IPS DF 6.9 (cell line): Measurements from ENCODE around the gene YIPF2.
"Not testable (repeated sequence)": the region's sequence is repeated elsewhere in the genome, so short reads cannot be mapped to it uniquely, and the experiment has no call there.

ENCODE experiments used
- DNase-seq: peaks from one replicate; pipeline ENCODE4 v3.0.0-alpha.2; 2013; ENCODE audit warnings: low read depth, low spot score
- H3K27ac ChIP-seq: one replicate; pipeline ENCODE4 v1.5.1; 2013; ENCODE audit warnings: low read length, control low read depth
- H3K27me3 ChIP-seq: 2 replicates; pipeline ENCODE4 v1.6.1; 2013; ENCODE audit warnings: mild to moderate bottlenecking, low read length; ENCODE audit not compliant: control insufficient read depth, insufficient read depth
- H3K36me3 ChIP-seq: 2 replicates; pipeline ENCODE4 v1.6.1; 2013; ENCODE audit warnings: low read length; ENCODE audit not compliant: control insufficient read depth, insufficient read depth
- H3K4me1 ChIP-seq: 2 replicates; pipeline ENCODE4 v1.6.1; 2013; ENCODE audit warnings: low read length; ENCODE audit not compliant: control insufficient read depth, insufficient read depth
- H3K4me3 ChIP-seq: 2 replicates; pipeline ENCODE4 v1.5.1; 2013; ENCODE audit warnings: mild to moderate bottlenecking, low read length
- H3K9me3 ChIP-seq: 2 replicates; pipeline ENCODE4 v1.6.1; 2013; ENCODE audit warnings: low read length, inconsistent platforms; ENCODE audit not compliant: control insufficient read depth, insufficient read depth
- WGBS: extraction: QIAGEN DNeasy Blood & Tissue Kit; methylation state at CpG from one replicate; pipeline ENCODE4 v1.1.7; 2013; ENCODE audit warnings: mixed read lengths, missing lambda C conversion rate; ENCODE audit not compliant: insufficient read length, insufficient coverage; 5-methylcytosine and 5-hydroxymethylcytosine counted together

The YIPF2 gene

DNA sequence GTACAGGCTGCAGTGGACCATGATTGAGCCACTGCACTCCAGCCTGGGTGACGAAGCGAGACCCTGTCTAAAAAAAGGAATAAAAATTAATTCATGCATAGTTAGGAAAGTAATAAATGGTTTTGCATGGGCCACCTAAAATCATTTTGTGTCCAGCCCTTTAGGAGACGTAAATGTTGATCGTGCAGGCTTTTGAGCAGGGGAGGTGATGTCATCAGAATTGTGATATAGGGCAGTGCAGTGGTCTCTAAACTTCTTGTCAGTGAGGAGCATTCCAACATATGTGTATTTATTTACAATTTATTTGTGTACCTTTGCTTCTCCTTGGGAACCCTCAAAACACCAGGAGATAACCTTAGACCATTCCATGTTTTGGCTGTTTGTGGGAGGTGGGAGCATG is 35.4 kb upstream of the YIPF2 start:
- Histone ChIP-seq H3K27me3 (no peaks in the 10 kb centered on the region), H3K27ac (no peak overlapping the region), H3K36me3 (no peaks in the 10 kb centered on the region), H3K4me1 (peaks cover 7% of the 10 kb centered on the region), H3K9me3 (no peaks in the 10 kb centered on the region), H3K4me3 (no peak overlapping the region)
- no peak for DNase-seq
- no CpG with 5 or more reads among the region's 4 CpGs for WGBS

DNA sequence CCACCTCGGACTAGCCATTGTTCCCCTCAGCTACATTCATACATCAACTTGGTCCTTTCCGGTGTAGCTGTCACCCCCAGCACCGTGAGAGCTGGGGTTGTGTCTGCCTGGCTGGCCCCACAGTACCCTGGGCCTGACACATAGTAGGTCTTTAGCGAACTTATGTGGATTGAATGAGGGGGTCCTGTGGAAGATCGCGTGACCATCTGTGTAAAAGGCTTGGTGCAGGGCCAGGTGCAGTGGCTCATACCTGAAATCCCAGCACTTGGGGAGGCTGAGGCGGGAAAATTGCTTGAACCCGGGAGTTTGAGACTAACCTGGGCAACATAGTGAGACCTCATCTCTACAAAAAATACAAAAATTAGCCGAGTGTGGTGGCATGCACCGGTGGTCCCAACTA is 34.4 kb upstream of the YIPF2 start:
- Histone ChIP-seq H3K36me3 (no peaks in the 10 kb centered on the region), H3K9me3 (no peaks in the 10 kb centered on the region), H3K27me3 (no peaks in the 10 kb centered on the region), H3K4me3 (no peak overlapping the region), H3K27ac (no peak overlapping the region), H3K4me1 (peaks cover 4% of the 10 kb centered on the region; the same call in 1 of the 2 replicates)
- WGBS = no CpG with 5 or more reads among the region's 10 CpGs
- no peak for DNase-seq

DNA sequence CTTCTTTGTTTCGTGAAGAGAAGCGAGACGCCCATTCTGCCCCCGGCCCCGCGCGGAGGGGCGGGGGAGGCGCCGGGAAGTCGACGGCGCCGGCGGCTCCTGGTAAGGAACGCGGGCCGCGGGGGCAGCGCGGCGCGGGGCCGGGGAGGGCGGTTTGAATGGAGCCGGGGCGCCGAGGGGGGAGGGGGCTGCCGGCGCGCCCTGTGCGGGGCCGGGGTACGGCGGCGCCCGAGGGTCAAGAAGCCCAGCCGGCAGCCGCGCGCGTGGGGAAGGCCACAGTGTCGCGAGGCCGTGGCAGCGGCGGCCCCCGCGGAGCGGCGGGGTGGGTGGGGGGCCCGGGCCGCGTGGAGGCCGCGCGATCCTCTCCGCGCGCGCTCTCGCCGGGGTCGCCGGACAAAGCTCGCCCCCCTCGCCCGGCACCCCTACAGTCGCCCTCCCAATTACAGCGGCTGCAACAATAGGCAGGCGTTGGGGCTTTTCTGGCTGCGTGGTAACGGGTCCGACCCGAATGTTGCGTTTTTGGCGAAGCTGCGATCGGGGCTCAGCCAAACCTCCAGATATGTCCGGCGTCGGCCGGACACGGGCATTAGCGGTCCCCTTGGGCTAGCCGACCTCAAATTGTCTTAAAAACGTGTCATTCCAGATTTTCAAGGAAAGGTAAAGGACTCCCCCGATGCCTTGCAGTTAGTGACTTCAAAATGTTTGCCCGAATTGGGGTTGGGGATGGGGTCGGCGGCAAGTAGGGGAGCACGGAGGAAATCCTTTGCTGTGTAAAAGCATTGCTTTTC is 32.8 kb upstream of the YIPF2 start:
- Histone ChIP-seq H3K27ac (no peak overlapping the region), H3K27me3 (no peaks in the 10 kb centered on the region), H3K4me1 (peaks cover 4% of the 10 kb centered on the region; the same call in 1 of the 2 replicates), H3K4me3 (peak overlapping the region; percentile 73), H3K9me3 (no peaks in the 10 kb centered on the region), H3K36me3 (no peaks in the 10 kb centered on the region)
- no peak for DNase-seq
- no CpG with 5 or more reads among the region's 92 CpGs for WGBS

DNA sequence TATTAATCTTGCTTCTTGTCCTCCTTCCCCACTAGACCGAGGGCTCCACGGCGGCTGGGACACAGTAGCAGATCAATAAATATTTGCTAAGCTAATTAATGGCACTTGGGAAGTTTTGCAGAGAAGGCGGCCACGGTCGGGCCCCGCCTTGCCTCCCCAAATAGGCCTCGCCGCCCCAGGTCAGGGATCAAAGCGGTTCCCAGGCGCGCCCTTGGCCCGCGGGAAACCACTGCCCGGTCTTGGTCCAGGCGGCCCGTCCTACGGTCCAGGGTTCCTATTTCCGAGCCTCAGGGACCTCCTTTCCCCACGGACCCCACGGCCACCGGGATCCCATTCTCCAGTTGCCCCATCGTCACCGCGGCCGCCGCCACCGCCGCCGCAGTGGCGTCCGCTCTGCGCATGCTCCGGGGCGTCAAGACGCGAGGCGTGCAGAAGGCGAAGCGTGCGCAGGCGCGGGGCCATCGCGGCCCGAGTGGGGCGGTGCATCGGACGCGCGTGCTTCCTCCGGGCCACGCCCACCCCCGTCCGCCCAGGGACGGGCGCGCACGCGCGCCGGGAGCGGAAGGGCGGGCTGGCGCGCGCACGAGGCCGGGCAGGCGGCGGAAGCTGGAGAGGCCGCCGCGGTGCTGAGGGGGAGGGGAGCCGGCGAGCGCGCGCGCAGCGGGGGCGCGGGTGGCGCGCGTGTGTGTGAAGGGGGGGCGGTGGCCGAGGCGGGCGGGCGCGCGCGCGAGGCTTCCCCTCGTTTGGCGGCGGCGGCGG is 32.1 kb upstream of the YIPF2 start, which contains the start of gene SMARCA4:
Gene SMARCA4, plus strand, starts transcription at position 717 of the 759 bp plus-strand sequence. CDS start 23,122 bp downstream, outside the sequence.
- H3K4me1 ChIP-seq = peaks cover 4% of the 10 kb centered on the region; the same call in 1 of the 2 replicates
- peak; percentile 92 for DNase-seq
- WGBS = no CpG with 5 or more reads among the region's 100 CpGs
- H3K4me3 ChIP-seq = peak within 1 kb of the TSS; percentile 73
- no peaks in the 10 kb centered on the region for H3K27me3 ChIP-seq
- no peak within 1 kb of the TSS for H3K27ac ChIP-seq
- H3K9me3 ChIP-seq = no peaks in the 10 kb centered on the region
- H3K36me3 ChIP-seq = no peaks in the 10 kb centered on the region

DNA sequence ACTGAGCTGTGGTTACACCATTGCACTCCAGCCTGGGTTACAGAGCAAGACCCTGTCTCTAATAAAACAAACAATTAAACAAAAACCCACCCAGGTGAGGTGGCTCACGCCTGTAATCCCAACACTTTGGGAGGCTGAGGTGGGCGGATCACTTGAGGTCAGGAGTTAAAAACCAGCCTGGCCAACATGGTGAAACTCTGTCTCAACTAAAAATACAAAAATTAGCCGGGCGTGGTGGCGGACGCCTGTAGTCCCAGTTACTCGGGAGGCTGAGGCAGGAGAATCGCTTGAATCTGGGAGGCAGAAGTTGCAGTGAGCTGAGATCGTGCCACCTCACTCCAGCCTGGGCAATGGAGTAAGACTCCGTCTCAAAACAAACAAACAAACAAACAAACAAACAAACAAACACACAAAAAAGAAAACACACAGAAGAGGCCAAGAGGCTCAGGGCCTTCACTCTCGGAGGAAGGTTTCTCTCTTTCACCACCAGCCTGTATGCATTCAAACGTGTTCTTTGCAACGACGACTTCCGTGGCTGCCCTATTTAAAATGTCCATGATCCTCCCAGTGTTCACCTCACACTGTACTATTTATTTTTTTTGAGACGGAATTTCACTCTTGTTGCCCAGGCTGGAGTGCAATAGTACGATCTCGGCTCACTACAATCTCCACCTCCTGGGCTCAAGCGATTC is 31.0 kb upstream of the YIPF2 start:
- H3K9me3 ChIP-seq, H3K4me1 ChIP-seq, H3K4me3 ChIP-seq, H3K36me3 ChIP-seq, H3K27me3 ChIP-seq, H3K27ac ChIP-seq, DNase-seq: not testable (repeated sequence)
- WGBS = no CpG with 5 or more reads among the region's 19 CpGs

DNA sequence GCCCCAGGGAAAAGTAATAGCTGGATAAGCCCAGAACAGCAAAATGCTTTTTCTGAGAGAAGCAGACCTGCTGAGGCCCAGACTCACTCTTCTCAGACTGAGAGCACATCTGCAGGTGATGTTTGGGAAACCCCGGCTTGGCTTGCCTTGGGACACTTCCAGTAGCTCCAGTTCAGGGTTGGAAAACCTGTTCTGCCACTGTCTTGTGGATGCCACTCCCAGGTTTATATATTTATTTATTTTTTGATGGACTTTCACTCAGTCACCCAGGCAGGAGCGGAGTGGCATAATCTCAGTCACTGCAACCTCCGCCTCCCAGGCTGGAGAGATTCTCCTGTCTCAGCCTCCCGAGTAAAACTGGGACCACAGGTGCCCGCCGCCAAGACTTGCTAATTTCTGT is 24.4 kb upstream of the YIPF2 start:
- no peak for DNase-seq
- H3K36me3 ChIP-seq = no peaks in the 10 kb centered on the region
- no peaks in the 10 kb centered on the region for H3K27me3 ChIP-seq
- no CpG with 5 or more reads among the region's 6 CpGs for WGBS
- H3K4me1 ChIP-seq = no peaks in the 10 kb centered on the region
- H3K9me3 ChIP-seq = no peaks in the 10 kb centered on the region
- no peak overlapping the region for H3K27ac ChIP-seq
- H3K4me3 ChIP-seq = no peak overlapping the region

DNA sequence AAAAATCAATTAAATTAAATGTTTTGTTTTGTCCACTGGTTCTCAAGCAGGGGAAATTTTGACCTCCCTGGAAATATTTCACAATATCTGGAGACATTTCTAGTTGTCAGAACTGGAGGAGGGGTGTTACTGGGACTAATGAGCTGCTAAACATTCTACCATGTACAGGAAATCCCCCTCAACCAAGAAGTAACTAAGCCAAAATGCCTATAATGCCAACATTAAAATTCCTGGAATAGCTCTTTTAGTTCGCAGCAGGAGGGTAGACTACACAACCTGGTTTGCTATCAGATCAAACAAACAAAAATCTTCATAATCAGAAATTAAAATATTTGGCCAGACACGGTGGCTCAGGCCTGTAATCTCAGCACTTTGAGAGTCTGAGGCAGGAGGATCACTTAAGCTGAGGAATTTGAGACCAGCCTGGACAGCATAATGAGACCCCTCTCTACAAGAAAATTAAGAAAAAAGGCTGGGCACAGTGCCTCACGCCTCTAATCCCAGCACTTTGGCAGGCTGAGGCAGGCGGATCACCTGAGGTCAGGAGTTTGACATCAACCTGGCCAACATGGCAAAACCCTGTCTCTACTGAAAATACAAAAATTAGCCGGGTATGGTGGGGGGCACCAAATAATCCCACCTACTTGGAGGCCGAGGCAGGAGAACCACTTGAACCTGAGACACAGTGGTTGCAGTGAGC is 18.7 kb upstream of the YIPF2 start:
- no peak for DNase-seq
- H3K4me3 ChIP-seq = no peak overlapping the region
- no peaks in the 10 kb centered on the region for H3K36me3 ChIP-seq
- no peak overlapping the region for H3K27ac ChIP-seq
- H3K27me3 ChIP-seq = no peaks in the 10 kb centered on the region
- no CpG with 5 or more reads among the region's 6 CpGs for WGBS
- H3K4me1 ChIP-seq = no peaks in the 10 kb centered on the region
- no peaks in the 10 kb centered on the region for H3K9me3 ChIP-seq

DNA sequence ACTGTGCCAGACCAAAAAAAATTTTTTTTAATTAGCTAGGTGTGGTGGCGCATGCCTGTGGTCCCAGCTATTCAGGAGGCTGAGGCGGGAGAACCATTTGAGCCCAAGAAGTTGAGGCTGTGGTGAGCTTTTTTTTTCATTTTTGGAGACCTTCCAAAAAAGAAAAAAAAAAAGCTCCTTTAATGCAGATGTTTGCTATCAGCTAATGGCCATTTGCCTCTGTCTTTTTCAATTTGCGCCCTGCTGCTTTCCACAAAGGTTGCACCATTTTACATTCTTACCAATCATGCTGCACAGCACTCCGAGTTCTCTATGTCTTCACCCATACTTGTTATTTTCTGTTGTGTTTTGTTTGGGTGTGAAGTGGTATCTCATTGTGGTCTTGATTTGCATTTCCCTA is 16.8 kb upstream of the YIPF2 start:
- no peaks in the 10 kb centered on the region for H3K4me1 ChIP-seq
- H3K4me3 ChIP-seq = no peak overlapping the region
- WGBS = no CpG with 5 or more reads among the region's 4 CpGs
- no peaks in the 10 kb centered on the region for H3K27me3 ChIP-seq
- no peaks in the 10 kb centered on the region for H3K36me3 ChIP-seq
- no peak for DNase-seq
- no peak overlapping the region for H3K27ac ChIP-seq
- H3K9me3 ChIP-seq = no peaks in the 10 kb centered on the region

DNA sequence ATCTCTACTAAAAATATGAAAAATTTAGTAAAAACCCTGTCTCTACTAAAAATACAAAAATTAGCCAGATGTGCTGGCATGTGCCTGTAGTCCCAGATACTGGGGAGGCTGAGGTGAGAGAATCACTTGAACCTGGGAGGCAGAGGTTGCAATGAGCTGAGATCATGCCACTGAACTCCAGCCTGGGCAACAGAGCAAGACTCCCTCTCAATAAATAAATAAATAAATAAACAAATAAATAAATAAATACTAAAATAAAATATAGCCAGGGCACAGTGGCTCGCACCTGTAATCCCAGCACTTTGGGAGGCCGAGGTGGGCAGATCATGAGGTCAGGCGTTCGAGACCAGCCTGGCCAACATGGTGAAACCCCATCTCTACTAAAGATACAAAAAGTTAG is 15.0 kb upstream of the YIPF2 start:
- not testable (repeated sequence) for H3K9me3 ChIP-seq, DNase-seq, H3K4me1 ChIP-seq, H3K27me3 ChIP-seq, H3K4me3 ChIP-seq, H3K36me3 ChIP-seq, H3K27ac ChIP-seq
- WGBS = no CpG with 5 or more reads among the region's 4 CpGs

DNA sequence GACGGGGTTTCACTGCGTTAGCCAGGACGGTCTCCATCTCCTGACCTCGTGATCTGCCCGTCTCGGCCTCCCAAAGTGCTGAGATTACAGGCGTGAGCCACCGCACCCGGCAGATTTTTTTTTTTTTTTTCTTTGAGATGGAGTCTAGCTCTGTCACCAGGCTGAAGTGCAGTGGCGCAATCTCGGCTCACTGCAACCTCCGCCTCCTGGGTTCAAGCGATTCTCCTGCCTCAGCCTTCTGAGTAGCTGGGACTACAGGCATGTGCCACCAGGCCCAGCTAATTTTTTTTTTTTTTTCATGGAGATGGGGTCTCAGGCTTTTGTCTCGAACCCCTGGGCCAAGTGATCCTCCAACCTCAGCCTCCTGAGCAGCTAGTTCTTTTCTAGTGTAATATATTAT is 13.2 kb upstream of the YIPF2 start:
- H3K36me3 ChIP-seq, H3K4me1 ChIP-seq, H3K27ac ChIP-seq, H3K27me3 ChIP-seq, H3K9me3 ChIP-seq, DNase-seq, H3K4me3 ChIP-seq: not testable (repeated sequence)
- WGBS = no CpG with 5 or more reads among the region's 14 CpGs
